ENCODE results near the gene RBPJL.

GRCh38 chr20:45269754-45270270 lies 36.8 kb upstream of the RBPJL start:
- TF ChIP-seq CTCF (conservative IDR thresholded peaks at IDR 0.05; ENCODE audit: low read depth, low read length), result no peak
- no peak for TF ChIP-seq EZH2 (IDR thresholded peaks at IDR 0.05; ENCODE audit: low read length, unreplicated experiment)
- TF ChIP-seq EZH2phosphoT487 (IDR thresholded peaks at IDR 0.05; ENCODE audit: borderline replicate concordance, low read length), result no peak
